Natural killer cell (primary cell): ENCODE results near the gene DYSF. TPM values are rescaled to one million over a fixed set of nuclear protein-coding genes. Genes with fewer than 3 reads are reported as not detected.
A peak's percentile ranks its signal among the peaks of the same experiment; 100 is the strongest.
"Not testable (repeated sequence)": the region's sequence is repeated elsewhere in the genome, so short reads cannot be mapped to it uniquely, and the experiment has no call there.

Experiments
- ATAC-seq, 3 donors: fragments of 150-1000 bp in 2 of 3; fragments of 200-7000 bp in 1 of 3; cut with Tn5 transposase; 1 replicate in 1 of 3; 2 replicates in 2 of 3; pipeline ENCODE4 v1.10.0; 2021; ENCODE audit warnings: mild to moderate bottlenecking in 2 of 3, moderate library complexity in 2 of 3
- DNase-seq, 2 donors: peaks; one replicate each; pipeline versions ENCODE4 v3.0.0 to v3.0.0-alpha.2; 2013 to 2021; ENCODE audit warnings: mixed read lengths in 1 of 2
- H3K27ac ChIP-seq: one replicate; pipeline ENCODE4 v1.5.1; 2013; ENCODE audit warnings: mild to moderate bottlenecking, low read length
- H3K27me3 ChIP-seq: one replicate; pipeline ENCODE4 v1.6.1; 2013; ENCODE audit warnings: low read length; ENCODE audit not compliant: control insufficient read depth, insufficient read depth
- H3K36me3 ChIP-seq: one replicate; pipeline ENCODE4 v1.6.1; 2013; ENCODE audit warnings: low read length; ENCODE audit not compliant: control insufficient read depth, insufficient read depth
- H3K4me1 ChIP-seq: one replicate; pipeline ENCODE4 v1.6.1; 2013; ENCODE audit warnings: low read length; ENCODE audit not compliant: control insufficient read depth, insufficient read depth
- H3K4me3 ChIP-seq: one replicate; pipeline ENCODE4 v1.5.1; 2013; ENCODE audit warnings: low read length
- H3K9me3 ChIP-seq: one replicate; pipeline ENCODE4 v1.6.1; 2013; ENCODE audit warnings: low read length; ENCODE audit not compliant: control insufficient read depth, insufficient read depth
- H3K27ac Mint-ChIP-seq, 2 donors: one replicate each; pipeline ENCODE4 v1.8.0; 2022; ENCODE audit warnings: mild to moderate bottlenecking in 2 of 2, mixed read lengths in 2 of 2, moderate library complexity in 1 of 2
- H3K27me3 Mint-ChIP-seq, 2 donors: one replicate each; pipeline ENCODE4 v1.8.0; 2022; ENCODE audit warnings: low read depth in 2 of 2, mixed read lengths in 2 of 2
- H3K36me3 Mint-ChIP-seq: one replicate; pipeline ENCODE4 v1.8.0; 2022; ENCODE audit warnings: mixed read lengths
- H3K4me1 Mint-ChIP-seq, 2 donors: one replicate each; pipeline ENCODE4 v1.8.0; 2022; ENCODE audit warnings: mixed read lengths in 2 of 2
- H3K4me3 Mint-ChIP-seq: one replicate; pipeline ENCODE4 v1.8.0; 2022; ENCODE audit warnings: mild to moderate bottlenecking, moderate library complexity, mixed read lengths
- H3K9me3 Mint-ChIP-seq, 2 donors: one replicate each; pipeline ENCODE4 v1.8.0; 2022; ENCODE audit warnings: mixed read lengths in 2 of 2
- CTCF ChIP-seq: fragments of 200-600 bp; IDR thresholded peaks from one replicate; pipeline ENCODE4 v1.8.0; 2022; ENCODE audit warnings: antibody characterized with exemption
- WGBS: methylation state at CpG from one replicate; pipeline ENCODE4 v1.1.7; 2013; ENCODE audit warnings: missing lambda C conversion rate; ENCODE audit not compliant: insufficient coverage; 5-methylcytosine and 5-hydroxymethylcytosine counted together
- intact Hi-C: fragments of 100-400 bp; cut with micrococcal nuclease; formaldehyde crosslinking; loops from one replicate; pipeline ENCODE4 v1.14.2; 2022
- total RNA-seq, 4 donors: library from RNA; stranded (reverse); fragments of 120-200 nt in 1 of 4; gene quantifications; one replicate each; pipeline versions ENCODE4 v1.2.3 to v1.2.4, GENCODE V29; 2013 to 2022

Gene DYSF
- total RNA-seq: 10 to 100 TPM; 11.4 to 19.5 (median 12.4) TPM
- 3.7 TPM for total RNA-seq (2013)

- H3K4me1 ChIP-seq: peaks cover 68% of the 10 kb centered on the region
- WGBS: 4% methylated on average over 66 of the region's 66 CpGs
- no peak for TF ChIP-seq CTCF
- H3K4me1 Mint-ChIP-seq: peaks cover 46 to 74% of the 10 kb centered on the region in 2 donors
- DNase-seq: peak in 1 of 2 donors; percentile 30
- peak within 1 kb of the TSS; percentile 86 for H3K4me3 Mint-ChIP-seq
- ATAC-seq: peak; percentile 32 to 41 (median 37)
- H3K9me3 ChIP-seq: no peaks in the 10 kb centered on the region
- H3K27me3 Mint-ChIP-seq: peaks cover 28 to 43% of the 10 kb centered on the region in 2 donors
- no peaks in the 10 kb centered on the region for H3K36me3 ChIP-seq
- peak within 1 kb of the TSS; percentile 33 for H3K4me3 ChIP-seq
- no peak within 1 kb of the TSS for H3K27ac ChIP-seq
- H3K27me3 ChIP-seq: peaks cover 11% of the 10 kb centered on the region
- H3K9me3 Mint-ChIP-seq: no peaks in the 10 kb centered on the region
- peak within 1 kb of the TSS in 1 of 2 donors; percentile 57 for H3K27ac Mint-ChIP-seq
- H3K36me3 Mint-ChIP-seq: no peaks in the 10 kb centered on the region
- intact Hi-C loops: no loop called here
Measured at GRCh38 chr2:71453404-71454220, at the start of gene DYSF. Gene DYSF (plus strand): TSS chr2:71453561.

- no peak overlapping the region for H3K27ac ChIP-seq
- peak overlapping the region; percentile 0 to 58 for H3K27ac Mint-ChIP-seq
- H3K27me3 Mint-ChIP-seq: no peaks in the 10 kb centered on the region
- no peaks in the 10 kb centered on the region for H3K9me3 Mint-ChIP-seq
- H3K9me3 ChIP-seq: no peaks in the 10 kb centered on the region
- H3K4me1 ChIP-seq: no peaks in the 10 kb centered on the region
- H3K36me3 Mint-ChIP-seq: peaks cover 13% of the 10 kb centered on the region
- no peak for TF ChIP-seq CTCF
- H3K4me3 Mint-ChIP-seq: no peak overlapping the region
- DNase-seq: no peak
- H3K4me1 Mint-ChIP-seq: peaks cover 0 to 5% of the 10 kb centered on the region in 2 donors
- H3K4me3 ChIP-seq: no peak overlapping the region
- H3K27me3 ChIP-seq: no peaks in the 10 kb centered on the region
- WGBS: 92% methylated on average over 3 of the region's 3 CpGs
- ATAC-seq: no peak
- intact Hi-C loops: no loop called here
- H3K36me3 ChIP-seq: peaks cover 47% of the 10 kb centered on the region
Measured at GRCh38 chr2:71409611-71410010, 43.8 kb upstream of the DYSF start.

GRCh38 chr2:71410696-71411095 lies 42.7 kb upstream of the DYSF start:
- Histone ChIP-seq H3K9me3 (no peaks in the 10 kb centered on the region), H3K36me3 (peaks cover 36% of the 10 kb centered on the region), H3K27me3 (no peaks in the 10 kb centered on the region), H3K4me1 (no peaks in the 10 kb centered on the region), H3K27ac (no peak overlapping the region), H3K4me3 (no peak overlapping the region)
- H3K27me3 Mint-ChIP-seq: no peaks in the 10 kb centered on the region
- DNase-seq: no peak
- WGBS: 97% methylated on average over 3 of the region's 4 CpGs
- peaks cover 0 to 5% of the 10 kb centered on the region in 2 donors for H3K4me1 Mint-ChIP-seq
- peak overlapping the region; percentile 0 to 27 for H3K27ac Mint-ChIP-seq
- peaks cover 13% of the 10 kb centered on the region for H3K36me3 Mint-ChIP-seq
- no peaks in the 10 kb centered on the region for H3K9me3 Mint-ChIP-seq
- no peak overlapping the region for H3K4me3 Mint-ChIP-seq
- intact Hi-C loops: no loop called here
- TF ChIP-seq CTCF: no peak
- ATAC-seq: no peak

GRCh38 chr2:71416866-71417265 lies 36.5 kb upstream of the DYSF start:
- Mint-ChIP-seq H3K4me1 (peaks cover 6 to 10% of the 10 kb centered on the region in 2 donors), H3K27ac (peak overlapping the region; percentile 90), H3K4me3 (peak overlapping the region; percentile 95)
- H3K36me3 Mint-ChIP-seq, H3K27ac ChIP-seq, H3K9me3 ChIP-seq, ATAC-seq, H3K4me3 ChIP-seq, H3K9me3 Mint-ChIP-seq, H3K36me3 ChIP-seq, H3K27me3 ChIP-seq, DNase-seq, intact Hi-C loops, H3K4me1 ChIP-seq, H3K27me3 Mint-ChIP-seq: not testable (repeated sequence)
- WGBS: no CpG with 5 or more reads among the region's 15 CpGs
